ENCODE results near the gene BBS9. TPM values are rescaled to one million over a fixed set of nuclear protein-coding genes. Genes with fewer than 3 reads are reported as not detected.

Gene BBS9
- polyA plus RNA-seq, 4 donors = 2.0 to 8.8 (median 3.0) TPM

GRCh38 chr7:33157781-33158180, 28.4 kb downstream of the BBS9 start:
- Histone ChIP-seq H3K4me1 (ENCODE audit: control insufficient read depth in 3 of 3, insufficient read depth in 2 of 3, low read depth in 1 of 3, low read length in 2 of 3) (no peaks in the 10 kb centered on the region), H3K9me3 (ENCODE audit: control insufficient read depth in 2 of 2, insufficient read depth in 1 of 2, low read depth in 1 of 2, low read length in 1 of 2) (no peaks in the 10 kb centered on the region), H3K36me3 (ENCODE audit: control insufficient read depth in 3 of 3, insufficient read depth in 2 of 3, low read depth in 1 of 3, low read length in 3 of 3) (peaks cover 0 to 2% (median 0%) of the 10 kb centered on the region in 3 donors), H3K27ac (ENCODE audit: low read depth in 1 of 3, low read length in 2 of 3) (no peak overlapping the region), H3K27me3 (ENCODE audit: control insufficient read depth in 3 of 3, insufficient read depth in 3 of 3, low read length in 3 of 3) (no peaks in the 10 kb centered on the region), H3K4me3 (ENCODE audit: low read depth in 1 of 3, low read length in 3 of 3) (no peak overlapping the region)
- no peak for DNase-seq
- WGBS, 3 donors = 49 to 70% (median 53%) methylated on average over 2 of the region's 2 CpGs
- no peak for FAIRE-seq

GRCh38 chr7:33177876-33178275, 48.5 kb downstream of the BBS9 start:
- WGBS, 3 donors = 48 to 69% (median 60%) methylated on average over 2 of the region's 2 CpGs
- DNase-seq = no peak
- peaks cover 0 to 3% (median 2%) of the 10 kb centered on the region in 3 donors for H3K36me3 ChIP-seq (ENCODE audit: control insufficient read depth in 3 of 3, insufficient read depth in 2 of 3, low read depth in 1 of 3, low read length in 3 of 3)
- no peak for FAIRE-seq
- H3K4me3 ChIP-seq (ENCODE audit: low read depth in 1 of 3, low read length in 3 of 3) = no peak overlapping the region
- H3K27me3 ChIP-seq (ENCODE audit: control insufficient read depth in 3 of 3, insufficient read depth in 3 of 3, low read length in 3 of 3) = no peaks in the 10 kb centered on the region
- no peaks in the 10 kb centered on the region for H3K4me1 ChIP-seq (ENCODE audit: control insufficient read depth in 3 of 3, insufficient read depth in 2 of 3, low read depth in 1 of 3, low read length in 2 of 3)
- peaks cover 0 to 29% of the 10 kb centered on the region in 2 donors for H3K9me3 ChIP-seq (ENCODE audit: control insufficient read depth in 2 of 2, insufficient read depth in 1 of 2, low read depth in 1 of 2, low read length in 1 of 2)
- H3K27ac ChIP-seq (ENCODE audit: low read depth in 1 of 3, low read length in 2 of 3) = no peak overlapping the region

GRCh38 chr7:33179519-33179918, 50.2 kb downstream of the BBS9 start:
- no peak for FAIRE-seq
- H3K36me3 ChIP-seq (ENCODE audit: control insufficient read depth in 3 of 3, insufficient read depth in 2 of 3, low read depth in 1 of 3, low read length in 3 of 3) = peaks cover 0 to 3% (median 2%) of the 10 kb centered on the region in 3 donors
- H3K4me3 ChIP-seq (ENCODE audit: low read depth in 1 of 3, low read length in 3 of 3) = no peak overlapping the region
- WGBS, 3 donors = 91 to 96% (median 94%) methylated on average over 2 of the region's 2 CpGs
- H3K27me3 ChIP-seq (ENCODE audit: control insufficient read depth in 3 of 3, insufficient read depth in 3 of 3, low read length in 3 of 3) = no peaks in the 10 kb centered on the region
- no peak for DNase-seq
- H3K9me3 ChIP-seq (ENCODE audit: control insufficient read depth in 2 of 2, insufficient read depth in 1 of 2, low read depth in 1 of 2, low read length in 1 of 2) = peaks cover 0 to 19% of the 10 kb centered on the region in 2 donors
- no peak overlapping the region for H3K27ac ChIP-seq (ENCODE audit: low read depth in 1 of 3, low read length in 2 of 3)
- H3K4me1 ChIP-seq (ENCODE audit: control insufficient read depth in 3 of 3, insufficient read depth in 2 of 3, low read depth in 1 of 3, low read length in 2 of 3) = no peaks in the 10 kb centered on the region

GRCh38 chr7:33183504-33183903, 54.1 kb downstream of the BBS9 start:
- 73 to 79% (median 75%) methylated on average over 2 of the region's 2 CpGs for WGBS, 3 donors
- H3K4me1 ChIP-seq (ENCODE audit: control insufficient read depth in 3 of 3, insufficient read depth in 2 of 3, low read depth in 1 of 3, low read length in 2 of 3) = no peaks in the 10 kb centered on the region
- no peak for DNase-seq
- peaks cover 0 to 14% of the 10 kb centered on the region in 2 donors for H3K9me3 ChIP-seq (ENCODE audit: control insufficient read depth in 2 of 2, insufficient read depth in 1 of 2, low read depth in 1 of 2, low read length in 1 of 2)
- H3K4me3 ChIP-seq (ENCODE audit: low read depth in 1 of 3, low read length in 3 of 3) = no peak overlapping the region
- H3K27ac ChIP-seq (ENCODE audit: low read depth in 1 of 3, low read length in 2 of 3) = no peak overlapping the region
- no peaks in the 10 kb centered on the region for H3K27me3 ChIP-seq (ENCODE audit: control insufficient read depth in 3 of 3, insufficient read depth in 3 of 3, low read length in 3 of 3)
- no peak for FAIRE-seq
- peaks cover 0 to 3% (median 2%) of the 10 kb centered on the region in 3 donors for H3K36me3 ChIP-seq (ENCODE audit: control insufficient read depth in 3 of 3, insufficient read depth in 2 of 3, low read depth in 1 of 3, low read length in 3 of 3)

- no peak overlapping the region for H3K4me3 ChIP-seq (ENCODE audit: low read depth in 1 of 3, low read length in 3 of 3)
- H3K4me1 ChIP-seq (ENCODE audit: control insufficient read depth in 3 of 3, insufficient read depth in 2 of 3, low read depth in 1 of 3, low read length in 2 of 3) = no peaks in the 10 kb centered on the region
- DNase-seq (no peak), FAIRE-seq (no peak)
- no peak overlapping the region for H3K27ac ChIP-seq (ENCODE audit: low read depth in 1 of 3, low read length in 2 of 3)
- 86 to 90% (median 87%) methylated on average over 1 of the region's 1 CpG for WGBS, 3 donors
- peaks cover 0 to 3% (median 2%) of the 10 kb centered on the region in 3 donors for H3K36me3 ChIP-seq (ENCODE audit: control insufficient read depth in 3 of 3, insufficient read depth in 2 of 3, low read depth in 1 of 3, low read length in 3 of 3)
- H3K27me3 ChIP-seq (ENCODE audit: control insufficient read depth in 3 of 3, insufficient read depth in 3 of 3, low read length in 3 of 3) = no peaks in the 10 kb centered on the region
- H3K9me3 ChIP-seq (ENCODE audit: control insufficient read depth in 2 of 2, insufficient read depth in 1 of 2, low read depth in 1 of 2, low read length in 1 of 2) = peaks cover 0 to 10% of the 10 kb centered on the region in 2 donors
Measured at GRCh38 chr7:33184828-33185227, 55.5 kb downstream of the BBS9 start.

GRCh38 chr7:33185786-33186185, 56.4 kb downstream of the BBS9 start:
- H3K27me3 ChIP-seq (ENCODE audit: control insufficient read depth in 3 of 3, insufficient read depth in 3 of 3, low read length in 3 of 3) = no peaks in the 10 kb centered on the region
- peak; percentile 44 to 61 for DNase-seq
- H3K9me3 ChIP-seq (ENCODE audit: control insufficient read depth in 2 of 2, insufficient read depth in 1 of 2, low read depth in 1 of 2, low read length in 1 of 2) = peaks cover 0 to 2% of the 10 kb centered on the region in 2 donors
- H3K27ac ChIP-seq (ENCODE audit: low read depth in 1 of 3, low read length in 2 of 3) = no peak overlapping the region
- H3K4me3 ChIP-seq (ENCODE audit: low read depth in 1 of 3, low read length in 3 of 3) = no peak overlapping the region
- WGBS, 3 donors = 66 to 70% (median 69%) methylated on average over 3 of the region's 3 CpGs
- no peaks in the 10 kb centered on the region for H3K36me3 ChIP-seq (ENCODE audit: control insufficient read depth in 3 of 3, insufficient read depth in 2 of 3, low read depth in 1 of 3, low read length in 3 of 3)
- FAIRE-seq = peak; percentile 53
- H3K4me1 ChIP-seq (ENCODE audit: control insufficient read depth in 3 of 3, insufficient read depth in 2 of 3, low read depth in 1 of 3, low read length in 2 of 3) = peaks cover 0 to under 1% (median 0%) of the 10 kb centered on the region in 3 donors

GRCh38 chr7:33186192-33186591, 56.8 kb downstream of the BBS9 start:
- Histone ChIP-seq H3K4me1 (ENCODE audit: control insufficient read depth in 3 of 3, insufficient read depth in 2 of 3, low read depth in 1 of 3, low read length in 2 of 3) (peaks cover 0 to 4% (median 2%) of the 10 kb centered on the region in 3 donors), H3K27me3 (ENCODE audit: control insufficient read depth in 3 of 3, insufficient read depth in 3 of 3, low read length in 3 of 3) (no peaks in the 10 kb centered on the region), H3K9me3 (ENCODE audit: control insufficient read depth in 2 of 2, insufficient read depth in 1 of 2, low read depth in 1 of 2, low read length in 1 of 2) (no peaks in the 10 kb centered on the region), H3K4me3 (ENCODE audit: low read depth in 1 of 3, low read length in 3 of 3) (no peak overlapping the region), H3K36me3 (ENCODE audit: control insufficient read depth in 3 of 3, insufficient read depth in 2 of 3, low read depth in 1 of 3, low read length in 3 of 3) (no peaks in the 10 kb centered on the region), H3K27ac (ENCODE audit: low read depth in 1 of 3, low read length in 2 of 3) (no peak overlapping the region)
- 45 to 62% (median 51%) methylated on average over 1 of the region's 1 CpG for WGBS, 3 donors
- no peak for DNase-seq
- no peak for FAIRE-seq

DNA sequence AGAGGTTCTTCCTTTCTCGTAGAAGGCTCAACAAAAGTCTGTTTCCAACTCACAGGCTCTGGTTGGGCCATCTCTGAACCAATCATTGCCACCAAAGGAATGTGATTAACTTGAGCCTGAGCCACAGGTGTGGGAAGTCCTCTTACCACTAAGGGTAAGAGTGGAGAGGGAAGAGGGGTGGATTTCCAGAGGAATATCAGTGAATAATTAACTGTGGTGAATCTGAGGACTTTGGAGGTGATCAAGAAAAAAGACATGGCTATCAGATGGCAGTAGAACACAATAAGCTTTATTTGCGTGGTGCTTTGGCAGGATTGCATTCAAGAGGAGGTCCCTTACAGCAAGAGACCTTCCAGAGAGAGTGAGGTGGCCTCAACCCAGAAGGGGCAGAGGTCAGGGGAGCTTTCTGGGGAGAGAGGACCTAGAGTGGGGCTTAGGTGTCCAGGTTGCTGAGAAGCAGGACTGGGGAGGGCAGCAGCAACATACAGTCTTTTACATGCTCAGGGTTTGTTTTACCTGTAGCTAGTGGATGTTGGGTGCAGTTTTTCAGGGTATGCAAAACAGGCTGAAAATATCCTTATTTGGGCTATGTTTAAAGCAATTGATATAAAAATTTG, 61.4 kb downstream of the BBS9 start:
- Histone ChIP-seq H3K9me3 (ENCODE audit: control insufficient read depth in 2 of 2, insufficient read depth in 1 of 2, low read depth in 1 of 2, low read length in 1 of 2) (peaks cover 0 to 3% of the 10 kb centered on the region in 2 donors), H3K4me1 (ENCODE audit: control insufficient read depth in 3 of 3, insufficient read depth in 2 of 3, low read depth in 1 of 3, low read length in 2 of 3) (peaks cover 0 to 5% (median 2%) of the 10 kb centered on the region in 3 donors), H3K4me3 (ENCODE audit: low read depth in 1 of 3, low read length in 3 of 3) (no peak overlapping the region), H3K36me3 (ENCODE audit: control insufficient read depth in 3 of 3, insufficient read depth in 2 of 3, low read depth in 1 of 3, low read length in 3 of 3) (no peaks in the 10 kb centered on the region), H3K27ac (ENCODE audit: low read depth in 1 of 3, low read length in 2 of 3) (no peak overlapping the region), H3K27me3 (ENCODE audit: control insufficient read depth in 3 of 3, insufficient read depth in 3 of 3, low read length in 3 of 3) (no peaks in the 10 kb centered on the region)
- DNase-seq = peak in 1 of 2 donors; percentile 4
- FAIRE-seq = no peak
- WGBS, 3 donors = 72 to 87% (median 86%) methylated on average over 2 of the region's 2 CpGs

DNA sequence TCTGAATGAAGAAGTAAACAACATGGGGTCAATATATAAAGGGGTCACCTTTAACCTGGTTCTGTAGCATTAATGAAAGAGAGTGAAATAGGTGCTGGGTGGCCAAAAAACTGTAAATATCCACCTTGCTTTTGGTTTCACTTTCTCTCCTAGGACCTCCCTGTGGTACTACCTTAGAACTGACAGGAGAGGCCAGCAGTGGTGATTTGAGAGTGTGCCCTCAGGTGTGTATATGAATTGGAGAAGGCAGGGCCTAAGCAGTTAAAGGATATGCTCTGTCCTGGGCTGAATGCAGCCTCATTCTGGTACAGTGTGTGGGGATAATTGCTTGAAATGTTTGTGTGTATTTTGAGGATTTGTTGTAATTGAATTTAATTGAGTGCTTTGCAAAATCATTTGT, 62.0 kb downstream of the BBS9 start:
- H3K4me1 ChIP-seq (ENCODE audit: control insufficient read depth in 3 of 3, insufficient read depth in 2 of 3, low read depth in 1 of 3, low read length in 2 of 3) = peaks cover 0 to 5% (median 2%) of the 10 kb centered on the region in 3 donors
- DNase-seq (peak; percentile 40 to 42), FAIRE-seq (no peak)
- H3K27me3 ChIP-seq (ENCODE audit: control insufficient read depth in 3 of 3, insufficient read depth in 3 of 3, low read length in 3 of 3) = no peaks in the 10 kb centered on the region
- H3K27ac ChIP-seq (ENCODE audit: low read depth in 1 of 3, low read length in 2 of 3) = no peak overlapping the region
- no peaks in the 10 kb centered on the region for H3K36me3 ChIP-seq (ENCODE audit: control insufficient read depth in 3 of 3, insufficient read depth in 2 of 3, low read depth in 1 of 3, low read length in 3 of 3)
- peaks cover 0 to 3% of the 10 kb centered on the region in 2 donors for H3K9me3 ChIP-seq (ENCODE audit: control insufficient read depth in 2 of 2, insufficient read depth in 1 of 2, low read depth in 1 of 2, low read length in 1 of 2)
- H3K4me3 ChIP-seq (ENCODE audit: low read depth in 1 of 3, low read length in 3 of 3) = no peak overlapping the region

All from small intestine (tissue), 7 donors.